Measurements from ENCODE around the gene BANP. TPM values are rescaled to one million over a fixed set of nuclear protein-coding genes. Genes with fewer than 3 reads are reported as not detected.
"Not testable (repeated sequence)": the region's sequence is repeated elsewhere in the genome, so short reads cannot be mapped to it uniquely, and the experiment has no call there.

Gene BANP
- total RNA-seq, 2 experiments from 2014 or later = 39.6 to 58.0 TPM

GRCh38 chr16:88102597-88102996, 151.4 kb downstream of the BANP start:
- DNase-seq (ENCODE audit: low spot score) = no peak
- ChIA-PET CTCF (ENCODE audit: unreplicated experiment) (no interaction called here), POLR2A (no interaction called here)
- H3K4me1 ChIP-seq (ENCODE audit: insufficient read depth, low read length, poor library complexity, severe bottlenecking) = no peaks in the 10 kb centered on the region
- no peaks in the 10 kb centered on the region for H3K9me3 ChIP-seq (ENCODE audit: low read length)
- no peak overlapping the region for H3K4me3 ChIP-seq (ENCODE audit: low read depth, low read length, poor library complexity, severe bottlenecking)
- TF ChIP-seq CTCF (conservative IDR thresholded peaks at IDR 0.05; ENCODE audit: low read length) = no peak
- no peak for TF ChIP-seq EZH2phosphoT487 (IDR thresholded peaks at IDR 0.05; ENCODE audit: borderline replicate concordance, low read depth, low read length)
- H4K20me1 ChIP-seq (ENCODE audit: insufficient read depth, low read length) = no peaks in the 10 kb centered on the region
- intact Hi-C loops (cut with micrococcal nuclease; ENCODE audit: unreplicated experiment) = no loop called here
- H3K9me2 ChIP-seq (ENCODE audit: insufficient read depth, low read length) = no peaks in the 10 kb centered on the region
- no peak overlapping the region for H3K27ac ChIP-seq (ENCODE audit: low read depth, low read length, poor library complexity, severe bottlenecking)
- no TSS peak for BruUV-seq (replicated peaks)
- no peak overlapping the region for H3K4me2 ChIP-seq (ENCODE audit: low read length)
- no peak overlapping the region for H2AFZ ChIP-seq (ENCODE audit: low read length)
- H3K36me3 ChIP-seq (ENCODE audit: insufficient read depth, low read length) = no peaks in the 10 kb centered on the region
- H3K79me2 ChIP-seq (ENCODE audit: insufficient read depth, low read depth, low read length) = no peaks in the 10 kb centered on the region

- intact Hi-C loops (cut with micrococcal nuclease; ENCODE audit: unreplicated experiment) = no loop called here
- no peak for DNase-seq (ENCODE audit: low spot score)
- H3K4me2 ChIP-seq (ENCODE audit: low read length) = no peak overlapping the region
- ChIA-PET POLR2A (no interaction called here), CTCF (ENCODE audit: unreplicated experiment) (no interaction called here)
- no peaks in the 10 kb centered on the region for H3K36me3 ChIP-seq (ENCODE audit: insufficient read depth, low read length)
- H3K9me3 ChIP-seq (ENCODE audit: low read length) = no peaks in the 10 kb centered on the region
- no peak overlapping the region for H3K27ac ChIP-seq (ENCODE audit: low read depth, low read length, poor library complexity, severe bottlenecking)
- no peaks in the 10 kb centered on the region for H3K4me1 ChIP-seq (ENCODE audit: insufficient read depth, low read length, poor library complexity, severe bottlenecking)
- H4K20me1 ChIP-seq (ENCODE audit: insufficient read depth, low read length) = no peaks in the 10 kb centered on the region
- H3K79me2 ChIP-seq (ENCODE audit: insufficient read depth, low read depth, low read length) = no peaks in the 10 kb centered on the region
- no peak overlapping the region for H3K4me3 ChIP-seq (ENCODE audit: low read depth, low read length, poor library complexity, severe bottlenecking)
- H3K9me2 ChIP-seq (ENCODE audit: insufficient read depth, low read length) = no peaks in the 10 kb centered on the region
- H2AFZ ChIP-seq (ENCODE audit: low read length) = no peak overlapping the region
- no peak for TF ChIP-seq EZH2phosphoT487 (IDR thresholded peaks at IDR 0.05; ENCODE audit: borderline replicate concordance, low read depth, low read length)
- TF ChIP-seq CTCF (conservative IDR thresholded peaks at IDR 0.05; ENCODE audit: low read length) = no peak
- no TSS peak for BruUV-seq (replicated peaks)
Measured at GRCh38 chr16:88103011-88103410, 151.8 kb downstream of the BANP start.

- intact Hi-C loops (cut with micrococcal nuclease; ENCODE audit: unreplicated experiment) = no loop called here
- Histone ChIP-seq H4K20me1 (ENCODE audit: insufficient read depth, low read length) (no peaks in the 10 kb centered on the region), H3K4me2 (ENCODE audit: low read length) (no peak overlapping the region), H3K9me3 (ENCODE audit: low read length) (no peaks in the 10 kb centered on the region), H3K79me2 (ENCODE audit: insufficient read depth, low read depth, low read length) (no peaks in the 10 kb centered on the region), H2AFZ (ENCODE audit: low read length) (no peak overlapping the region), H3K9me2 (ENCODE audit: insufficient read depth, low read length) (no peaks in the 10 kb centered on the region), H3K4me3 (ENCODE audit: low read depth, low read length, poor library complexity, severe bottlenecking) (no peak overlapping the region), H3K36me3 (ENCODE audit: insufficient read depth, low read length) (no peaks in the 10 kb centered on the region), H3K27ac (ENCODE audit: low read depth, low read length, poor library complexity, severe bottlenecking) (no peak overlapping the region), H3K4me1 (ENCODE audit: insufficient read depth, low read length, poor library complexity, severe bottlenecking) (no peaks in the 10 kb centered on the region)
- ChIA-PET CTCF (ENCODE audit: unreplicated experiment) (no interaction called here), POLR2A (no interaction called here)
- no peak for DNase-seq (ENCODE audit: low spot score)
- no TSS peak for BruUV-seq (replicated peaks)
- no peak for TF ChIP-seq CTCF (conservative IDR thresholded peaks at IDR 0.05; ENCODE audit: low read length)
- no peak for TF ChIP-seq EZH2phosphoT487 (IDR thresholded peaks at IDR 0.05; ENCODE audit: borderline replicate concordance, low read depth, low read length)
Measured at GRCh38 chr16:88103581-88104188, 152.5 kb downstream of the BANP start.

- intact Hi-C loops (cut with micrococcal nuclease; ENCODE audit: unreplicated experiment); POLR2A ChIA-PET; H2AFZ ChIP-seq (ENCODE audit: low read length): not testable (repeated sequence)
Measured at GRCh38 chr16:88104363-88104762, 153.1 kb downstream of the BANP start.

More at GRCh38 chr16:88104363-88104762, 153.1 kb downstream of the BANP start:
- CTCF ChIA-PET (ENCODE audit: unreplicated experiment); H3K36me3 ChIP-seq (ENCODE audit: insufficient read depth, low read length); H3K4me3 ChIP-seq (ENCODE audit: low read depth, low read length, poor library complexity, severe bottlenecking); H3K79me2 ChIP-seq (ENCODE audit: insufficient read depth, low read depth, low read length); H4K20me1 ChIP-seq (ENCODE audit: insufficient read depth, low read length); H3K27ac ChIP-seq (ENCODE audit: low read depth, low read length, poor library complexity, severe bottlenecking); H3K9me2 ChIP-seq (ENCODE audit: insufficient read depth, low read length); DNase-seq (ENCODE audit: low spot score); H3K4me1 ChIP-seq (ENCODE audit: insufficient read depth, low read length, poor library complexity, severe bottlenecking); BruUV-seq (replicated peaks); H3K4me2 ChIP-seq (ENCODE audit: low read length); H3K9me3 ChIP-seq (ENCODE audit: low read length): not testable (repeated sequence)
